GM18517 (cell line): ENCODE results near the gene NRXN3.

Experiments
- ATAC-seq: cut with Tn5 transposase; IDR thresholded peaks from one replicate; pipeline ENCODE4 v1.9.1; 2021; ENCODE audit warnings: mild to moderate bottlenecking, moderate library complexity; ENCODE audit not compliant: unreplicated experiment

NRXN3 gene

GRCh38 chr14:79543967-79544697, 1374.0 kb downstream of the NRXN3 start:
- no peak for ATAC-seq

- no peak for ATAC-seq
Measured at GRCh38 chr14:79544698-79545070, 1374.5 kb downstream of the NRXN3 start.

- ATAC-seq, result no peak
Measured at GRCh38 chr14:79548836-79549235, 1378.7 kb downstream of the NRXN3 start.

DNA sequence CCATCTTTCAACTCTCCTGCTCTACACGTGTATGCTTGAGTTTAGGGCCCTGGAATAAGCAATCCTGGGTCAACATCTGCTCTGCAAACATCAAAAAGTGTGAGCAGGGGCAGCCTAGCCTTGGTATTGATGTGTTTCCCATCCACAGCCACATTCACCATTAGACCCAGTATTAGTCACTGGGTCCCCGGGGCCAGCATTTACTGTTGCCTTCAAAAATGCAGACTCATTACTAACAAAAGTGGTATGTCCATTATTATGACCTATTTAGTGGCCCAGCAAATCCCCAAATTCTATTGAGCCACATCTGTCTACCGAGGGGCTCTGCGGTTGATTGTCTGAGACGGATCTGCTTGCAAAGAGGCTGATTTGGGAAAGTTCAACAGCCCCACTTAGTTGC, 1379.3 kb downstream of the NRXN3 start:
- no peak for ATAC-seq

GRCh38 chr14:79551523-79551922, 1381.3 kb downstream of the NRXN3 start:
- no peak for ATAC-seq

- no peak for ATAC-seq
Measured at GRCh38 chr14:79552778-79553177, 1382.6 kb downstream of the NRXN3 start.

GRCh38 chr14:79554816-79555215, 1384.6 kb downstream of the NRXN3 start:
- no peak for ATAC-seq

DNA sequence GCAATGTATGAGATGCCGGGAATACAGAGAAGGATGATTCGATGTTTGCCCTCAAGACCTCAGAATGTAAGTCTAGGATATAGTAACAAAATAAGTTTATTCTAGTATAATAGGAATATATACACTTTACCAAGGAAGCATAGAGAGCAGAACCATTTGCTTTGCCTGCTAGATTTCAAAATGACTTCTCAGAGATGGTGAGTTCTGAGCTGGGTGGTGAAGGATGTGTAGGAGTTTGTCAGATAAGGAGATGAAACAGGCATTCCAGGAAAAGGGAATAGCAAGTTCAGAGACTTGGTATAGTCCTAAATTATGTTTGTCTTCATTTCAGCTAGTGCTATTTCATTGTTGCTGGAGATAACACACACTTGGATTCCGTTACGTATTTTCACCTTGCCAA, 1385.3 kb downstream of the NRXN3 start:
- no peak for ATAC-seq

GRCh38 chr14:79557309-79557708, 1387.1 kb downstream of the NRXN3 start:
- ATAC-seq, result no peak

DNA sequence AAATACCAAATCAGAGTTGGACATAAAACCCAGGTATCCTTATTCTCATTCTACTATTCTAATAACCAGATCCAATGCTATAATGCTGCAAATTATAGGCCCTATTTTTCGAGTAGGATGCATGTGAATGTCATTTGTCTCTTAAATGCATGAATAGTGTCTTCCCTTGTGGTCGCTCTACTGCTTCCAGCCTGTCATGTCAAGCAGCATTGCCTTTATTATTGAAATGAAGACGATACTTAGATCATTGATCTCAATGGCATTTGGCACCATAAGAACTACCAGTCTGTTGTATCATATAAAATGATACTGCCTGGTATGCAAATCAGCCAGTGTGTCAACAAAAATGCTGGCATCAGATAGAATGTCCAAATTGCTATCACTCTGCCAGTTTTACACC, 1392.0 kb downstream of the NRXN3 start:
- no peak for ATAC-seq

- ATAC-seq, result no peak
Measured at GRCh38 chr14:79564371-79564770, 1394.2 kb downstream of the NRXN3 start.

DNA sequence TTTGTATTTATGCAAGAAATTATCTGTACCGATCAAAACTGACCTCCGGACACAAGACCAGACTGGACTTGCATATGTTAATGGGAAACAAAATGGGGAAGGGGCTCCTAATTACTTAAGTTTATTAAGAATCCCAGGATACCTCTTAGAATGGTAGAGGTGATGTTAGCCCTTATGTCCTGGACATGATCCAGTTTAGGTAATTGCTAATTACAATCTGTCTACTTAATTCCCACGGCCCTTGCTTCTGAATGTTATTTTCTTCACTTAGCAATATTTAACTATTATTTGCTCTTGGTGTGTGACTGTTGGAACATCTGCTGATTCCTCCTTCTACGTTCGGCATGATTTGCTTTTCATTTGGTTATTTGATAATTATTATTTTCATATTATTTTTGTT, 1397.1 kb downstream of the NRXN3 start:
- no peak for ATAC-seq

- no peak for ATAC-seq
Measured at GRCh38 chr14:79568594-79568993, 1398.4 kb downstream of the NRXN3 start.

- ATAC-seq, result no peak
Measured at GRCh38 chr14:79569072-79569471, 1398.9 kb downstream of the NRXN3 start.

DNA sequence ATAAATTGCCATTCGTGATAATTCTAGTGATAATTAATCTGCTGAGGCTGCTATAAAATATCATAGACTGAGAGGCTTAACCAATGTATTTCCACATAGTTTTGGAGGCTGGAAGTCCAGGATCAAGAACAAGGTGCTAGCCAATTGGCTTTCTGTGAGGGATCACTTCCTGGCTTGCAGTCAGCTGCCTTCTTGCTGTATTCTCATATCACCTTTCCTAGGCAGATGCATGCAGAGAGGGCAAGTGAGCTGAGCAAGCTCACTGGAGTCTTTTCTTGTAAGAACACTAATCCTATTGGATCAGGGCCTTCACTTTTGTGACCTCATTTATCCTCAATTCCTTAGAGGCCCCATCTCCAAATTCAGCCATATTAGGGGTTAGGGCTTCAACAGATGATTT, 1400.5 kb downstream of the NRXN3 start:
- no peak for ATAC-seq

DNA sequence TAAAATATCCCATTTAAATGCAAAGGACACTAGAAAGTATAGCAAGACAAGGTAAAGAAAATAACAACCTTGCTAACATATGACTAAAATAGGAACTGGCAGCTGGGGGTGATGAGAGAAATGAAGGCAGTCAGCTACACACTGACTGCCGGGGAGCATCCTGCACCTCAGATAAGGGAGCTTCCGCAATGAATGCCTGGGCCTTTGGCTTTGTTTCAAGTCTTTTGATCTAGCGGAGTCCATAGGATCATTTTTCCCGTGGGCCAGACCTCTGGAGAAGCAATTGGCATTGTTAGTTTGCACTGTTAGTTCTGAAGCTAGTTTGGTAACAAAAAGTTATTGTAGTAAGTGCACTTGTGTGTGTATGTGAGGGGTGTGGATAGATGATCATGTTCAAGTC, 1401.2 kb downstream of the NRXN3 start:
- no peak for ATAC-seq

DNA sequence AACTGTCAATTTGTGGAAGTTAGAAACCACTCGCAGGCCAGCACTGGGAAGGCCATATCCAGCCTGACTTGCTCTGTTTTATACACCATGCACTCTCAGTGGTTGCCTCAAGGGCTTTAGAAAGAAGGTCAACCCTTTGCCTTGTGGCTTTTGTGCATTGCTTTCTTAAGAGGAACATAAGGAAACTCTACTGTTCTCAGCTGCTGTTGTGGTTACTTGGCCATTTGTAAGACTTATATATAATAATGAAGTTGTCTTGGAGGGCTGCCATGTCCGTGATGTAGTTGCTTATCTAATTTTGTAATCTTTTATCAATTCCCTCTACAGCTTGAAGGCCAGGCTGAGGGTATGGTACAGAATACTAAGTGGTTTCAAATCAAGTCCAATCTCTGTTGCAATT, 1403.3 kb downstream of the NRXN3 start:
- no peak for ATAC-seq

DNA sequence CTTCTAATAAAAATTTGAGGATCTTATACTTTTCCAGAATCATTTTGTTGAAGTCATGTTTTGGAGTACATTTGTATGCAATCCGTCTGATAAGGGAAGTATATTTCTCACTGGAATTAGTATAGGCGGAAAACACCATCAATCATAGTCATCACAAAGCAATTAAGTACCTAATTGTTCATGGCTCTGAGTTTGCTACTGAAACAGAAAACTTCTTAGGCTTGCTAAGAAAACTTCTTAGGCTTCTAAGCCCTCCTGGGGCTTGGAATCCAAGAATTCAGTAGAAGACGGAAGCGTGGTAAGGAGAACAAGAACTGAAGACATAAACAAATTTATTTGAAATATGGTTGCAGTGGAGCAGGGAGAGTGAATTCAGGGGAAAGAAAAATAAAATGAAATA, 1404.9 kb downstream of the NRXN3 start:
- ATAC-seq, result no peak

GRCh38 chr14:79576424-79576823, 1406.3 kb downstream of the NRXN3 start:
- no peak for ATAC-seq

DNA sequence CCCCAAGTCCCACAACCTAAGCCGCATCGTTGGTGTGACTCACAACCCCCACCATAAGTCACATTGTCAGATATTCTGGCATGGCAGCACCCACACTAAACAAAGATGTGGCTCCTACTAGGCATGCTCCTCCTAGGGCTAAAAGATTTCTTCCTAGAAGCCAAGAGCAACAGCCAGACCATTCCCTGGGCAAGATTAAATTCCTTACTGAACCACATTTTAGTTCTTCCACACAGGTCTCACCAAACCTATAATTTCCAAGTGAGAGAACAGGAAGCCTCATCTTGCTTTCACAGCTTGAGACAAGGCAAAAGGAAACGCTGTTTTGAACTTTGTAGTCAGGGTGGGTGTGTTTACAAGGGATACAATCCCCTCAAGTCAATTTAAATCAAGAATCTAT, 1408.3 kb downstream of the NRXN3 start:
- no peak for ATAC-seq

- ATAC-seq, result no peak
Measured at GRCh38 chr14:79580414-79580813, 1410.2 kb downstream of the NRXN3 start.

DNA sequence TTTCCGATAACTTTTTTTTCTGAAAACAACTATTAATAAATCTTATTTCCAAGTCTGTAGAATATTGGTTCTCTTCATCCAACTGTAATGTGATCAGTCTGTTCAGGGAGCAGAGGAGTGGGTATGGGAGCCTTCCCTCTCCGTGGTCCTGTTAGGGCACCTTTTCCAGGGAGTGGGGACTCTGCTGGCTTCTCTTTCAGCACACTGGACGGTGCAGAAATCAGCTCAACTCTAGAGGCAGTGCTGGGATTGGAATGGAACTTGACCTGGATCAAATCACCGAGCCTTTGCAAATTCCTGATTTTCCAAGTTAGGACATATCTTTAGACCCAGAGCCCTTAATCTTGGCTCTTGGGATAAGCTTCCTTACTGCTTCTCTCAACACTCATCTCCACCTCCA, 1410.7 kb downstream of the NRXN3 start:
- ATAC-seq, result no peak

DNA sequence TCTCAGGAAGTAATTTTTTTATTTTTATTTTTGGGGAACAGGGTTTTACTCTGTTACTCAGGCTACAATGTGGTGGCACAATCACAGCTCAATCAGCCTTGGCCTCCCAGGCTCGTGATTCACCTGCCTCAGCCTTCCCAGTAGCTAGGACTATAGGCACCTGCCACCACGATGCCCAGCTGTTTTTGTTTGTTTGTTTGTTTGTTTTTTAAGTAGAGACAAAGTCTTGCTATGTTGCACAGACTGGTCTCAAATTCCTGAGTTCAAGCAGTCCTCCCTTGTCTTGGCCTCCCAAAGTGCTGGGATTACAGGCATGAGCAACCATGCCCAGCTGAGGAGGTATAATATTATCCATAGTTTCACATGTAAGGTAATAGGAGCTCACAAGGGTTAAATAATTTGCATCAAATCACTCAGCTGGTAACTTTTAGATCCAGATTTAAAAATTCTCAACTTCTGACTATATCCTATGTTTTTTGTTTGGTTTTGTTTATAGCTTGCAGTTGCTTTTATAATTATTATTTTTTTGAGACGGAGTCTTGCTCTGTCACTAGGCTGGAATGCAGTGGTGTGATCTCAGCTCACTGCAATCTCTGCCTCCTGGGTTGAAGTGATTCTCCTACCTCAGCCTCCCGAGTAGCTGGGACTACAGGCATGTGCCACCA, 1411.9 kb downstream of the NRXN3 start:
- ATAC-seq, result no peak
